Heart right ventricle (tissue), 16 donors: ENCODE measurements around the gene ECSIT. TPM values are rescaled to one million over a fixed set of nuclear protein-coding genes. Genes with fewer than 3 reads are reported as not detected.

Experiments
- ATAC-seq, 8 donors: fragments of 200-7000 bp; cut with Tn5 transposase; one replicate each; pipeline ENCODE4 v1.9.1; 2020; ENCODE audit warnings: mild to moderate bottlenecking in 8 of 8, moderate library complexity in 8 of 8, moderate number of reproducible peaks in 1 of 8
- DNase-seq, 2 donors: peaks; one replicate each; pipeline ENCODE4 v3.0.0-alpha.2; 2020
- H3K27ac ChIP-seq, 10 donors: fragments of 200-600 bp; sonication (generic) in 2 of 10; one replicate each; pipeline versions ENCODE4 v1.5.0 to v1.8.0; 2020 to 2022; ENCODE audit warnings: mild to moderate bottlenecking in 3 of 10
- H3K27me3 ChIP-seq, 7 donors: fragments of 200-600 bp; one replicate each; pipeline ENCODE4 v1.8.0; 2021 to 2022; ENCODE audit warnings: mild to moderate bottlenecking in 2 of 7
- H3K36me3 ChIP-seq, 9 donors: fragments of 200-600 bp; sonication (generic) in 1 of 9; one replicate each; pipeline versions ENCODE4 v1.5.0 to v1.8.0; 2020 to 2022; ENCODE audit warnings: mild to moderate bottlenecking in 2 of 9
- H3K4me1 ChIP-seq, 9 donors: fragments of 200-600 bp; sonication (generic) in 1 of 9; one replicate each; pipeline versions ENCODE4 v1.5.0 to v1.8.0; 2020 to 2022; ENCODE audit warnings: mild to moderate bottlenecking in 4 of 9
- H3K4me3 ChIP-seq, 10 donors: fragments of 200-600 bp; sonication (generic) in 2 of 10; one replicate each; pipeline versions ENCODE4 v1.5.0 to v1.8.0; 2020 to 2022; ENCODE audit warnings: mild to moderate bottlenecking in 7 of 10, moderate library complexity in 2 of 10
- H3K9me3 ChIP-seq, 11 donors: fragments of 200-600 bp in 10 of 11; sonication (generic) in 2 of 11; one replicate each; pipeline versions ENCODE4 v1.5.0 to v1.8.0; 2013 to 2022; ENCODE audit warnings: mild to moderate bottlenecking in 2 of 11, control low read depth in 1 of 11, moderate library complexity in 1 of 11
- CTCF ChIP-seq, 9 donors: fragments of 200-600 bp; sonication (generic) in 2 of 9; IDR thresholded peaks; one replicate each; pipeline versions ENCODE4 v1.5.0 to v1.8.0; 2021 to 2022; ENCODE audit warnings: antibody characterized with exemption in 9 of 9, mild to moderate bottlenecking in 5 of 9, moderate library complexity in 1 of 9
- WGBS, 2 donors: extraction: QIAGEN DNeasy Blood & Tissue Kit; methylation state at CpG; one replicate each; pipeline ENCODE4 v1.1.7; 2013; ENCODE audit warnings: inconsistent platforms in 1 of 2; 5-methylcytosine and 5-hydroxymethylcytosine counted together
- intact Hi-C, 10 donors: fragments of 100-400 bp; cut with DNase I; formaldehyde crosslinking; loops; one replicate each; pipeline versions ENCODE4 v1.11.1 to v1.14.2; 2022
- polyA plus RNA-seq, 2 donors: library from polyadenylated mRNA; stranded (reverse); fragments of 200-250 nt; gene quantifications; one replicate each; pipeline ENCODE4 v1.2.3, GENCODE V29; 2013
- total RNA-seq, 10 donors: library from RNA; stranded (reverse); fragmentation: NEBNext Ultra II Directional in 3 of 10; extraction: Animal tissue kit (Norgen Biotek cat#: 25700) in 3 of 10; gene quantifications; one replicate each; pipeline versions ENCODE4 v1.2.1 to v1.2.4, GENCODE V29; 2021 to 2023
- donor health status: Arrhythmogenic right ventricular cardiomyopathy.
- donor health status: ischemic (EF 13 %, LVEDD 7.1; RV severe dilation, severe dysfunction).
- donor health status: healthy with polysubstance abuse.
- donor health status: DM: no; HTN: yes; CAD: no.
- donor health status: DM: no; HTN: no; CAD: no.
- donor health status: ischemic (EF 25% LVEDD 6.9; RV normal size, moderate dysfunction).
- donor health status: ischemic (EF 25% LVEDD 5.7; RV mildly dilated, moderate dysfunction).
- donor health status: healthy.
- donor health status: DM: yes; HTN: yes; CAD: no.
- donor health status: Ischemic cardiomyopathy.
- donor health status: ischemic (EF 35%, LVEDD 5.7; RV mildly dilated, moderate dysfunction).
- donor health status: nonischemic (EF 11% LVEDD 7.7; RV severe dilation, severe dysfunction).
- donor health status: DM: yes; HTN: yes; CAD: no.
- donor health status: PGD.
- donor health status: ischemic (EF 29% LVEDD 5.4; RV normal size, mild dysfunction).
- donor health status: nonischemic (EF 23%, LVEDD 6.1; RV moderate dilation, normal function).

The ECSIT gene
- total and polyA plus RNA-seq, 12 donors = 86.8 to 226 (median 139) TPM

GRCh38 chr19:11479898-11480714, 48.8 kb downstream of the ECSIT start:
- Histone ChIP-seq H3K36me3 (peaks cover 0 to 12% (median 3%) of the 10 kb centered on the region in 9 donors), H3K9me3 (no peaks in the 10 kb centered on the region), H3K27me3 (peaks cover 5 to 63% (median 52%) of the 10 kb centered on the region in 7 donors), H3K4me3 (peak overlapping the region in 9 of 10 donors; percentile 9 to 44 (median 25)), H3K4me1 (peaks cover 10 to 46% (median 35%) of the 10 kb centered on the region in 9 donors), H3K27ac (no peak overlapping the region)
- ATAC-seq (no peak), DNase-seq (no peak)
- WGBS, 2 donors = 5 to 10% methylated on average over 57 to 84 of the region's 86 CpGs
- TF ChIP-seq CTCF (IDR thresholded peaks at IDR 0.05) = no peak
- intact Hi-C loops = loop anchor here in 7 of 10 donors (5.0 to 10.0 kb wide), 4 partner anchors 98 to 193 kb away; partner anchors contain the start of genes TSPAN16 (in 3 of the 7) and EPOR (in 1 of the 7)

- Histone ChIP-seq H3K9me3 (no peaks in the 10 kb centered on the region), H3K27ac (no peak overlapping the region), H3K4me3 (peak overlapping the region in 8 of 10 donors; percentile 9 to 44 (median 24)), H3K27me3 (peaks cover 5 to 63% (median 51%) of the 10 kb centered on the region in 7 donors), H3K4me1 (peaks cover 10 to 46% (median 35%) of the 10 kb centered on the region in 9 donors), H3K36me3 (peaks cover 0 to 10% (median 3%) of the 10 kb centered on the region in 9 donors)
- TF ChIP-seq CTCF (IDR thresholded peaks at IDR 0.05) = no peak
- WGBS, 2 donors = 18 to 21% methylated on average over 35 to 62 of the region's 62 CpGs
- DNase-seq = peak in 1 of 2 donors; percentile 38
- peak in 2 of 8 donors; percentile 6 to 27 for ATAC-seq
- intact Hi-C loops = no loop called here
Observed at GRCh38 chr19:11479090-11479897, 49.6 kb downstream of the ECSIT start.

GRCh38 chr19:11478167-11479089, 50.5 kb downstream of the ECSIT start:
- TF ChIP-seq CTCF (IDR thresholded peaks at IDR 0.05) = no peak
- intact Hi-C loops = no loop called here
- H3K27ac ChIP-seq = no peak overlapping the region
- no peak overlapping the region for H3K4me3 ChIP-seq
- ATAC-seq = no peak
- peaks cover 0 to 1% (median 0%) of the 10 kb centered on the region in 9 donors for H3K36me3 ChIP-seq
- no peaks in the 10 kb centered on the region for H3K9me3 ChIP-seq
- H3K27me3 ChIP-seq = peaks cover 5 to 59% (median 44%) of the 10 kb centered on the region in 7 donors
- 47 to 60% methylated on average over 19 of the region's 19 CpGs for WGBS, 2 donors
- DNase-seq = no peak
- peaks cover 10 to 45% (median 34%) of the 10 kb centered on the region in 9 donors for H3K4me1 ChIP-seq
